Measurements from ENCODE around the gene RAP2A.

DNA sequence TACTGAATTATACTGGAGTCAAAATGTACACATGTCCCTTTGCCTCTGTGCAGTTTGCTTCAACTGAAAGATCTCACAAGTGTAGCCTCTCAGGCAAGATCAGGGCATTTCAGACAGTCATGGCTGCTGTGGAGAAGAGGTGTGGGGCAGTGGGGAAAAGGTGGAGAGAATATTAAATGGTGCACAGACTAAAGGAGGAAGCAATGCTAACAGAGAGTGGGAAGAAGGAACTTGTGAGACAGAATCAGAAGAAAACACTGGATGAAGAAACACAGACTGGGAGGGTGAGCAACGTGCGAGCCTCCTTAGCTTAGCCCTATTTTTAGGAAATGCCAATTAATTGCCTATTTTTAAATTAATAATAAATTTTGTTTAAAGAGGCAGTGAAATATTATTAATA, 49.6 kb upstream of the RAP2A start:
- TF ChIP-seq, protein P1, sequence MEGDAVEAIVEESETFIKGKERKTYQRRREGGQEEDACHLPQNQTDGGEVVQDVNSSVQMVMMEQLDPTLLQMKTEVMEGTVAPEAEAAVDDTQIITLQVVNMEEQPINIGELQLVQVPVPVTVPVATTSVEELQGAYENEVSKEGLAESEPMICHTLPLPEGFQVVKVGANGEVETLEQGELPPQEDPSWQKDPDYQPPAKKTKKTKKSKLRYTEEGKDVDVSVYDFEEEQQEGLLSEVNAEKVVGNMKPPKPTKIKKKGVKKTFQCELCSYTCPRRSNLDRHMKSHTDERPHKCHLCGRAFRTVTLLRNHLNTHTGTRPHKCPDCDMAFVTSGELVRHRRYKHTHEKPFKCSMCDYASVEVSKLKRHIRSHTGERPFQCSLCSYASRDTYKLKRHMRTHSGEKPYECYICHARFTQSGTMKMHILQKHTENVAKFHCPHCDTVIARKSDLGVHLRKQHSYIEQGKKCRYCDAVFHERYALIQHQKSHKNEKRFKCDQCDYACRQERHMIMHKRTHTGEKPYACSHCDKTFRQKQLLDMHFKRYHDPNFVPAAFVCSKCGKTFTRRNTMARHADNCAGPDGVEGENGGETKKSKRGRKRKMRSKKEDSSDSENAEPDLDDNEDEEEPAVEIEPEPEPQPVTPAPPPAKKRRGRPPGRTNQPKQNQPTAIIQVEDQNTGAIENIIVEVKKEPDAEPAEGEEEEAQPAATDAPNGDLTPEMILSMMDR (IDR thresholded peaks at IDR 0.05; ENCODE audit: low read depth, low read length, missing input control) = no peak
- TF ChIP-seq GABPA (IDR thresholded peaks at IDR 0.05 in 1 of 2, conservative IDR thresholded peaks at IDR 0.05 in 1 of 2) = no peak
- TF ChIP-seq, protein P2, sequence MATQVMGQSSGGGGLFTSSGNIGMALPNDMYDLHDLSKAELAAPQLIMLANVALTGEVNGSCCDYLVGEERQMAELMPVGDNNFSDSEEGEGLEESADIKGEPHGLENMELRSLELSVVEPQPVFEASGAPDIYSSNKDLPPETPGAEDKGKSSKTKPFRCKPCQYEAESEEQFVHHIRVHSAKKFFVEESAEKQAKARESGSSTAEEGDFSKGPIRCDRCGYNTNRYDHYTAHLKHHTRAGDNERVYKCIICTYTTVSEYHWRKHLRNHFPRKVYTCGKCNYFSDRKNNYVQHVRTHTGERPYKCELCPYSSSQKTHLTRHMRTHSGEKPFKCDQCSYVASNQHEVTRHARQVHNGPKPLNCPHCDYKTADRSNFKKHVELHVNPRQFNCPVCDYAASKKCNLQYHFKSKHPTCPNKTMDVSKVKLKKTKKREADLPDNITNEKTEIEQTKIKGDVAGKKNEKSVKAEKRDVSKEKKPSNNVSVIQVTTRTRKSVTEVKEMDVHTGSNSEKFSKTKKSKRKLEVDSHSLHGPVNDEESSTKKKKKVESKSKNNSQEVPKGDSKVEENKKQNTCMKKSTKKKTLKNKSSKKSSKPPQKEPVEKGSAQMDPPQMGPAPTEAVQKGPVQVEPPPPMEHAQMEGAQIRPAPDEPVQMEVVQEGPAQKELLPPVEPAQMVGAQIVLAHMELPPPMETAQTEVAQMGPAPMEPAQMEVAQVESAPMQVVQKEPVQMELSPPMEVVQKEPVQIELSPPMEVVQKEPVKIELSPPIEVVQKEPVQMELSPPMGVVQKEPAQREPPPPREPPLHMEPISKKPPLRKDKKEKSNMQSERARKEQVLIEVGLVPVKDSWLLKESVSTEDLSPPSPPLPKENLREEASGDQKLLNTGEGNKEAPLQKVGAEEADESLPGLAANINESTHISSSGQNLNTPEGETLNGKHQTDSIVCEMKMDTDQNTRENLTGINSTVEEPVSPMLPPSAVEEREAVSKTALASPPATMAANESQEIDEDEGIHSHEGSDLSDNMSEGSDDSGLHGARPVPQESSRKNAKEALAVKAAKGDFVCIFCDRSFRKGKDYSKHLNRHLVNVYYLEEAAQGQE (IDR thresholded peaks at IDR 0.05) = no peak
- TF ChIP-seq SP1 (IDR thresholded peaks at IDR 0.05) = no peak
- TF ChIP-seq, protein P3, sequence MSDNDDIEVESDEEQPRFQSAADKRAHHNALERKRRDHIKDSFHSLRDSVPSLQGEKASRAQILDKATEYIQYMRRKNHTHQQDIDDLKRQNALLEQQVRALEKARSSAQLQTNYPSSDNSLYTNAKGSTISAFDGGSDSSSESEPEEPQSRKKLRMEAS (IDR thresholded peaks at IDR 0.05) = no peak
- TF ChIP-seq TAF1 (conservative IDR thresholded peaks at IDR 0.05) = no peak
- no peak for TF ChIP-seq JUND (IDR thresholded peaks at IDR 0.05)
- no peak for TF ChIP-seq YY1 (IDR thresholded peaks at IDR 0.05)
- TF ChIP-seq, protein P4, sequence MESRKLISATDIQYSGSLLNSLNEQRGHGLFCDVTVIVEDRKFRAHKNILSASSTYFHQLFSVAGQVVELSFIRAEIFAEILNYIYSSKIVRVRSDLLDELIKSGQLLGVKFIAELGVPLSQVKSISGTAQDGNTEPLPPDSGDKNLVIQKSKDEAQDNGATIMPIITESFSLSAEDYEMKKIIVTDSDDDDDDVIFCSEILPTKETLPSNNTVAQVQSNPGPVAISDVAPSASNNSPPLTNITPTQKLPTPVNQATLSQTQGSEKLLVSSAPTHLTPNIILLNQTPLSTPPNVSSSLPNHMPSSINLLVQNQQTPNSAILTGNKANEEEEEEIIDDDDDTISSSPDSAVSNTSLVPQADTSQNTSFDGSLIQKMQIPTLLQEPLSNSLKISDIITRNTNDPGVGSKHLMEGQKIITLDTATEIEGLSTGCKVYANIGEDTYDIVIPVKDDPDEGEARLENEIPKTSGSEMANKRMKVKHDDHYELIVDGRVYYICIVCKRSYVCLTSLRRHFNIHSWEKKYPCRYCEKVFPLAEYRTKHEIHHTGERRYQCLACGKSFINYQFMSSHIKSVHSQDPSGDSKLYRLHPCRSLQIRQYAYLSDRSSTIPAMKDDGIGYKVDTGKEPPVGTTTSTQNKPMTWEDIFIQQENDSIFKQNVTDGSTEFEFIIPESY (IDR thresholded peaks at IDR 0.05) = no peak
- no peak for TF ChIP-seq RAD21 (IDR thresholded peaks at IDR 0.05)
- no peak for TF ChIP-seq FOXA1 (IDR thresholded peaks at IDR 0.05)

All from liver (tissue), 3 donors.